ENCODE measurements around the gene NOXA1.
"Not testable (repeated sequence)": the region's sequence is repeated elsewhere in the genome, so short reads cannot be mapped to it uniquely, and the experiment has no call there.

Gene NOXA1

GRCh38 chr9:137466389-137467085 lies 43.3 kb downstream of the NOXA1 start:
- not testable (repeated sequence) for FAIRE-seq

DNA sequence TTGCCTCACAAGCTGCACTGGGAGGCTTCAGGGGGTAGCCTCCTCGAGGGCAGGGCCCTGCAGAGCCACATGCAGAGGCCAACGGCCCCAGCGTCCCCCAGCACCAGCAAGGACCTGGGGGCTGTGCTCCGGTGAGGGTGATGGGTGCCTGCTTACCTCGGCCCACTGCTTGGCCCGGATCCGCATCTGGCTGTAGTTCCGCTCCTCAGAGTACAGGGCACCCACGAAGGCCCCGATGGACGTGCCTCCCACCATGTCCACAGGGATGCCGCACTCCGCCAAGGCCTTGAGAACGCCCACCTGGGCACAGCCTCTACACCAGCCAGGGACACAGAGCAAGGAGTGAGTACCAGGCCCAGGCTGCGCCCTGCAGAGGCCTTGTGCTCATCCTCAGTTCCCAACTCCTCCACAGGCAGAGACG lies 44.0 kb downstream of the NOXA1 start:
- no peak for FAIRE-seq

DNA sequence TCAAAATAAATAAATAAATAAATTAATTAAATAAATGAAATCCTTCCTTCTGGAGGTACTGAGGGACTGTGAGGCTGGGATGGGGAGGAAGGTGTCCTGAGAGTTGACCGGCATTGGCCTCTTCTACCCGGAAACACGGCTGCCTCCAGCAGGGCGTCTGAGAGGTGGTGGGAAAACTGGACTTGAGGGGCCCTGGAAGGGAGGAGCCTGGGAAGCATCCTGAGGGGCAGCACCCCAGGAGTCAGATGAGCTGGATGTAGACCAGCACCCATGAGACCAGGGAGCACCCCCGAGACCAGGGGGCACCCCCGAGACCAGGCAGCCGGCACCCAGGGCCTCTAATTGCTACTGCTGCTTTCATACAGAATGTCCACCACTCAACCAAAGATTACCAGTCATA lies 44.7 kb downstream of the NOXA1 start:
- no peak for FAIRE-seq

GRCh38 chr9:137470785-137471184 lies 47.6 kb downstream of the NOXA1 start:
- FAIRE-seq: no peak

- no peak for FAIRE-seq
Measured at GRCh38 chr9:137474271-137474670, 51.1 kb downstream of the NOXA1 start.

GRCh38 chr9:137475666-137476065 lies 52.5 kb downstream of the NOXA1 start:
- no peak for FAIRE-seq

DNA sequence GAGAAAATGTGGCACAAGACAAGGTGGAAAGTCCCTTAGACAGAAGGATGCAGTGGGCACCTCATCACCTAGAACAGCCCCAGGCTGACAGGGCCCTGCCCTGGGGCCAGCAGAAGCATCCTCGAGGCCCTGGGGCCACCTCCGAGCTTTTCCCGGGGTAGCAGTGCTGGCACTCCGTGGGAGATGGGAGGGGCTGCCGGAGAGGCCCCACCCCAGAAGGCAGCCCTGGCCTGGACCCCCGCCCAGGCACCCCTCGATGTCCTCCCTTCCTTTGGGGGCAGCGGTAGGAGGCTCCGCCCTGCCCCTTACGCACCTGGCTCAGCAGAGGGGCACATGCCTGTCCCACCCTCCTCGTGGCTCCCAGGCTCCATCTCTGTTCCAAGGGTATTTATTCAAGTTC lies 53.7 kb downstream of the NOXA1 start:
- no peak for FAIRE-seq

- FAIRE-seq: no peak
Measured at GRCh38 chr9:137477778-137478612, 54.8 kb downstream of the NOXA1 start.

- no peak for FAIRE-seq
Measured at GRCh38 chr9:137478613-137478961, 55.4 kb downstream of the NOXA1 start.

- FAIRE-seq: no peak
Measured at GRCh38 chr9:137478962-137479861, 56.0 kb downstream of the NOXA1 start.

- FAIRE-seq: no peak
Measured at GRCh38 chr9:137479892-137480685, 56.9 kb downstream of the NOXA1 start.

DNA sequence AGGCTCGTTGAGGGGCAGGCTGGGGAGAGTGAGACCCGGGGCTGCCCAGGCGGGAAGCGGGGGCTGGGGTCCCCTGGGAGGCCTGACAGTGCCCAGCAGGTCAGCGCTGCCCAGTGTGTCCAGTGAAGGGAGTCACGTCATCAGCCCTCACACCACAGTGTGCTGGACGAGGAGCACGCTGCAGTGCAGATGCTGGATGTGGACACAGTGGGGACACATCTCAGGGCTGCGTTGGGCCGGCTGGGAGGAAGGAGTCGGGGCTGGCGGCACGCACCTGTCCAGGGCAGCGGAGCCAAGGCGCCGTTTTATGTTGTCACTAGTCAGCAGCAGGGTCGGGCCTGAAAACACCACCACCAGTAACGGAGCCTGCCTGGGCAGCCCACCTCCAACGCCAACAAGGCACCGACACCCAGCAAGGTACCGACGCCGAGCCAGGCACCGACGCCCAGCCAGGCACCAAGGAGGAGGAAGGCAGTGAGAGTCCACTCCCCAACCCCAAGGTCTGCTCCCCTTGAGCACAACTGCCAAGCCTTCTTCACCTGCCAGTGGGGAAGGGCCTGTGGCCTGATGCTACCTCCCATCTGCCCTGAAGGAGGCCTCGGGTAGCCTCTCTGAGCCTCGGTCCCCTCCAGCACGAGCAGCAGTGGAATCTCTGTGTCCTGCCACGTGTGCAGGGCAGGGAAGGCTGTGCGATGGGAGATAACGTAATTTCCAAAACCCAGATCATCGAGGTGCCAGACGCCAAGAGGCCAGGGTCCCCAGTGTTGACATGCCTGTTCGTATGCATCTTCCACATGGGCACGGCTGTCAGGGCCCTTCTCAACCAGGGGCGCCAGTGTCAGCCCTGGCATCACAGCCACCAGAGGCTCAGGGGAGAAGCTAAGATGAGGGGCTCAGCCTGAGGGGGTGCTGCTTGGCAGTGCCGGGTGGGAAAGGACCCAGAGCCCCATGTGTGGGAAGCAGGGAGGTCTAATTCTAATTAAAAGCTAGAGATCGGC lies 57.8 kb downstream of the NOXA1 start:
- FAIRE-seq: no peak

- FAIRE-seq: no peak
Measured at GRCh38 chr9:137482094-137482781, 59.0 kb downstream of the NOXA1 start.
